ENCODE data around the gene HBQ1.
A peak's percentile ranks its signal among the peaks of the same experiment; 100 is the strongest.
"Not testable (repeated sequence)": the region's sequence is repeated elsewhere in the genome, so short reads cannot be mapped to it uniquely, and the experiment has no call there.

The HBQ1 gene

DNA sequence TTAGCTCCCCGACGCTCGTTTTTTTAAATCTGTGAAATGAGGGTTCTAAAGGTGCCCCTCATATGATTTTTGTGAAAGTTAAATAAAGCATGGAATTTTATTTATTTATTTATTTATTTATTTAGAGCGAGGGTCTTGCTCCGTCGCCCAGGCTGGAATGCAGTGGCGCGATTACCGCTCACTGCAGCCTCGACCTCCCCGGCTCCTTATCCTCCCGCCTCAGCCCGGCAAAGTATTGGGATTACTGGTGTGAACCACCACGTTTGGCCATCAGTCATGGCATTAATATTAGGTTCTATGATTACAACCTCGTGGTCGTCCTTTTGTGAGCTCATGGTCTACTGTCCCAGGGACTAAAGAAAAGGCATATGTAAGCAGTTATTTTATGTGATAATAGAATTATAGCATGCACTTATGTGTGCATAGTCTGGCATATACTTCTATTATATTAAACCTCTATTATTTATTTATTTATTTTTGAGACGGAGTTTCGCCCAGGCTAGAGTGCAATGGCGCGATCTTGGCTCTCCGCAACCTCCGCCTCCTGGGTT is 49.5 kb downstream of the HBQ1 start:
- peaks cover 28% of the 10 kb centered on the region for H3K4me1 ChIP-seq (ENCODE audit: low read depth, poor library complexity, severe bottlenecking)
- TF ChIP-seq, protein P1, sequence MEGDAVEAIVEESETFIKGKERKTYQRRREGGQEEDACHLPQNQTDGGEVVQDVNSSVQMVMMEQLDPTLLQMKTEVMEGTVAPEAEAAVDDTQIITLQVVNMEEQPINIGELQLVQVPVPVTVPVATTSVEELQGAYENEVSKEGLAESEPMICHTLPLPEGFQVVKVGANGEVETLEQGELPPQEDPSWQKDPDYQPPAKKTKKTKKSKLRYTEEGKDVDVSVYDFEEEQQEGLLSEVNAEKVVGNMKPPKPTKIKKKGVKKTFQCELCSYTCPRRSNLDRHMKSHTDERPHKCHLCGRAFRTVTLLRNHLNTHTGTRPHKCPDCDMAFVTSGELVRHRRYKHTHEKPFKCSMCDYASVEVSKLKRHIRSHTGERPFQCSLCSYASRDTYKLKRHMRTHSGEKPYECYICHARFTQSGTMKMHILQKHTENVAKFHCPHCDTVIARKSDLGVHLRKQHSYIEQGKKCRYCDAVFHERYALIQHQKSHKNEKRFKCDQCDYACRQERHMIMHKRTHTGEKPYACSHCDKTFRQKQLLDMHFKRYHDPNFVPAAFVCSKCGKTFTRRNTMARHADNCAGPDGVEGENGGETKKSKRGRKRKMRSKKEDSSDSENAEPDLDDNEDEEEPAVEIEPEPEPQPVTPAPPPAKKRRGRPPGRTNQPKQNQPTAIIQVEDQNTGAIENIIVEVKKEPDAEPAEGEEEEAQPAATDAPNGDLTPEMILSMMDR (conservative IDR thresholded peaks at IDR 0.05; ENCODE audit: low read depth, low read length) = no peak
- peaks cover 5% of the 10 kb centered on the region; the same call in 1 of the 2 replicates for H3K36me3 ChIP-seq (ENCODE audit: insufficient read depth)
- no peak overlapping the region for H3K27ac ChIP-seq
- peak overlapping the region; percentile 94 for H3K4me2 ChIP-seq
- peaks cover 18% of the 10 kb centered on the region; the same call in 1 of the 2 replicates for H4K20me1 ChIP-seq (ENCODE audit: insufficient read depth)
- peak overlapping the region; percentile 85; the same call in 1 of the 2 replicates for H2AFZ ChIP-seq (ENCODE audit: low read depth)
- H3K79me2 ChIP-seq (ENCODE audit: insufficient read depth, low read depth) = peaks cover 38% of the 10 kb centered on the region
- H3K9ac ChIP-seq = no peak overlapping the region
- H3K4me3 ChIP-seq (IDR thresholded peaks at IDR 0.05; ENCODE audit: insufficient read depth, low read depth, low read length) = no peak overlapping the region
- H3K27me3 ChIP-seq (ENCODE audit: insufficient read depth, low read depth) = no peaks in the 10 kb centered on the region

GRCh38 chr16:230351-230750 is 50.1 kb downstream of the HBQ1 start:
- not testable (repeated sequence) for H3K27me3 ChIP-seq (ENCODE audit: insufficient read depth, low read depth); H3K9ac ChIP-seq; H3K27ac ChIP-seq; H3K36me3 ChIP-seq (ENCODE audit: insufficient read depth); H3K4me3 ChIP-seq (IDR thresholded peaks at IDR 0.05; ENCODE audit: insufficient read depth, low read depth, low read length); H3K4me2 ChIP-seq; H2AFZ ChIP-seq (ENCODE audit: low read depth)
- peaks cover 18% of the 10 kb centered on the region; the same call in 1 of the 2 replicates for H4K20me1 ChIP-seq (ENCODE audit: insufficient read depth)
- peaks cover 35% of the 10 kb centered on the region for H3K79me2 ChIP-seq (ENCODE audit: insufficient read depth, low read depth)
- H3K4me1 ChIP-seq (ENCODE audit: low read depth, poor library complexity, severe bottlenecking) = peaks cover 28% of the 10 kb centered on the region
